Embryonic facial prominence (tissue), 1 donor: ENCODE results near the gene TXLNG.

Source experiments
- DNase-seq: peaks from one replicate; pipeline ENCODE4 v3.0.0-alpha.2; 2016; ENCODE audit errors: extremely low spot score

Gene TXLNG

GRCh38 chrX:16785247-16786138 is 773 bp upstream of the TXLNG start:
- DNase-seq, result no peak

GRCh38 chrX:16786791-16787735 is 797 bp downstream of the TXLNG start:
- no peak for DNase-seq

GRCh38 chrX:16788477-16788876 is 2.2 kb downstream of the TXLNG start:
- no peak for DNase-seq

- no peak for DNase-seq
Observed at GRCh38 chrX:16796298-16796697, 10.0 kb downstream of the TXLNG start.

GRCh38 chrX:16797358-16797757 is 11.1 kb downstream of the TXLNG start:
- no peak for DNase-seq

- DNase-seq, result no peak
Observed at GRCh38 chrX:16797841-16798240, 11.6 kb downstream of the TXLNG start.

GRCh38 chrX:16804923-16805464 is 18.7 kb downstream of the TXLNG start:
- no peak for DNase-seq

GRCh38 chrX:16807548-16807947 is 21.3 kb downstream of the TXLNG start:
- DNase-seq, result no peak

GRCh38 chrX:16807976-16808542 is 21.8 kb downstream of the TXLNG start:
- DNase-seq, result no peak

- no peak for DNase-seq
Observed at GRCh38 chrX:16814597-16814996, 28.3 kb downstream of the TXLNG start.

- DNase-seq, result no peak
Observed at GRCh38 chrX:16819634-16820033, 33.4 kb downstream of the TXLNG start.

GRCh38 chrX:16822723-16823122 is 36.5 kb downstream of the TXLNG start:
- DNase-seq, result no peak

GRCh38 chrX:16825264-16826035 is 39.2 kb downstream of the TXLNG start:
- DNase-seq, result no peak

GRCh38 chrX:16826207-16826606 is 39.9 kb downstream of the TXLNG start:
- no peak for DNase-seq

GRCh38 chrX:16827225-16827624 is 41.0 kb downstream of the TXLNG start:
- no peak for DNase-seq

- no peak for DNase-seq
Observed at GRCh38 chrX:16828124-16828908, 42.0 kb downstream of the TXLNG start.

GRCh38 chrX:16832301-16832700 is 46.0 kb downstream of the TXLNG start:
- no peak for DNase-seq

GRCh38 chrX:16834806-16835205 is 48.5 kb downstream of the TXLNG start:
- no peak for DNase-seq

GRCh38 chrX:16836371-16836770 is 50.1 kb downstream of the TXLNG start:
- no peak for DNase-seq
